HepG2 (cell line): Measurements from ENCODE around the gene KLF3.

Source experiments
- ARNT2 ChIP-seq: sonication (generic); formaldehyde crosslinking; IDR thresholded peaks from 2 replicates; pipeline ENCODE4 v1.8.0; 2022; ENCODE audit warnings: mild to moderate bottlenecking, low read depth, missing genetic modification reagents, moderate library complexity
- CTCF ChIP-seq: sonication (generic); formaldehyde crosslinking; IDR thresholded peaks from 2 replicates; pipeline ENCODE4 v1.5.0; 2020; ENCODE audit warnings: mild to moderate bottlenecking, missing genetic modification reagents, moderate library complexity
- MAX ChIP-seq: IDR thresholded peaks from 2 replicates; pipeline ENCODE4 v1.6.1; 2012; ENCODE audit warnings: inconsistent platforms
- MXI1 ChIP-seq: IDR thresholded peaks from 3 replicates; pipeline ENCODE4 v1.6.1; 2012; ENCODE audit warnings: low read depth, low read length, inconsistent platforms, borderline replicate concordance
- MYC ChIP-seq: sonication (generic); formaldehyde crosslinking; IDR thresholded peaks from 2 replicates; pipeline ENCODE4 v1.9.0; 2021; ENCODE audit warnings: missing genetic modification reagents, borderline replicate concordance
- NBN ChIP-seq: fragments of 450-650 bp; conservative IDR thresholded peaks from 2 replicates; pipeline ENCODE4 v1.6.1; 2017
- NFKB2 ChIP-seq: sonication (generic); formaldehyde crosslinking; IDR thresholded peaks from 2 replicates; pipeline ENCODE4 v1.4.0; 2020; ENCODE audit warnings: missing genetic modification reagents, borderline replicate concordance
- RAD21 ChIP-seq: fragments of 450-650 bp; formaldehyde crosslinking; IDR thresholded peaks from 2 replicates; pipeline ENCODE4 v1.5.0; 2020; ENCODE audit warnings: mild to moderate bottlenecking
- ZBTB1 ChIP-seq: sonication (generic); formaldehyde crosslinking; IDR thresholded peaks from 2 replicates; pipeline ENCODE4 v1.4.0; 2020; ENCODE audit warnings: missing genetic modification reagents, borderline replicate concordance
- ZNF276 ChIP-seq: sonication (generic); formaldehyde crosslinking; IDR thresholded peaks from 2 replicates; pipeline ENCODE4 v1.4.0; 2020; ENCODE audit warnings: mild to moderate bottlenecking, low read depth, missing genetic modification reagents
- ZNF605 ChIP-seq: sonication (generic); formaldehyde crosslinking; IDR thresholded peaks from 2 replicates; pipeline ENCODE4 v1.8.0; 2022; ENCODE audit warnings: mild to moderate bottlenecking, missing genetic modification reagents

GRCh38 chr4:38672074-38672396 is 8.0 kb downstream of the KLF3 start:
- TF ChIP-seq NBN (no peak), RAD21 (CRISPR knock-in tag) (no peak), ZNF276 (CRISPR knock-in tag) (no peak), CTCF (CRISPR knock-in tag) (no peak), ARNT2 (CRISPR knock-in tag) (no peak), MYC (CRISPR knock-in tag) (no peak), ZBTB1 (CRISPR knock-in tag) (no peak), ZNF605 (CRISPR knock-in tag) (no peak), MXI1 (no peak), MAX (no peak), NFKB2 (CRISPR knock-in tag) (no peak)
